OCI-LY1 (cell line): ENCODE measurements around the gene PDE4D.

ENCODE experiments used
- H2AFZ ChIP-seq: fragments of 200-600 bp; sonication (generic), shearing (Covaris generic); 2 replicates; pipeline ENCODE4 v1.6.0; 2014; ENCODE audit warnings: antibody characterized with exemption, mild to moderate bottlenecking, low read length
- H3F3A ChIP-seq: fragments of 200-600 bp; sonication (generic), shearing (Covaris generic); 2 replicates; pipeline ENCODE4 v1.6.0; 2014; ENCODE audit warnings: mild to moderate bottlenecking, antibody characterized with exemption, low read length, moderate library complexity; ENCODE audit not compliant: insufficient read depth
- H3K27ac ChIP-seq: fragments of 200-600 bp; sonication (generic); 2 replicates; pipeline ENCODE4 v1.5.1; 2014; ENCODE audit warnings: low read length, mixed run types, mild to moderate bottlenecking, low read depth; ENCODE audit not compliant: poor library complexity, severe bottlenecking
- H3K27me3 ChIP-seq: fragments of 200-600 bp; sonication (generic); 2 replicates; pipeline ENCODE4 v1.6.0; 2014; ENCODE audit warnings: antibody characterized with exemption, mild to moderate bottlenecking, low read length, moderate library complexity; ENCODE audit not compliant: insufficient read depth
- H3K36me3 ChIP-seq: fragments of 200-600 bp; sonication (generic); 2 replicates; pipeline ENCODE4 v1.6.1; 2014; ENCODE audit warnings: mild to moderate bottlenecking, antibody characterized with exemption, low read length, moderate library complexity, mixed read lengths; ENCODE audit not compliant: insufficient read depth
- H3K4me1 ChIP-seq: fragments of 200-600 bp; sonication (generic); 2 replicates; pipeline ENCODE4 v1.5.1; 2014; ENCODE audit warnings: mild to moderate bottlenecking, low read length, moderate library complexity; ENCODE audit not compliant: insufficient read depth, severe bottlenecking
- H3K4me2 ChIP-seq: fragments of 200-600 bp; sonication (generic), shearing (Covaris generic); 2 replicates; pipeline ENCODE4 v1.6.1; 2014; ENCODE audit warnings: low read length
- H3K4me3 ChIP-seq: fragments of 200-600 bp; sonication (generic); 2 replicates; pipeline ENCODE4 v1.5.1; 2014; ENCODE audit warnings: low read length, low read depth, mild to moderate bottlenecking, mixed read lengths; ENCODE audit not compliant: poor library complexity, severe bottlenecking
- H3K79me2 ChIP-seq: fragments of 200-600 bp; shearing (Covaris generic); 2 replicates; pipeline ENCODE4 v1.6.1; 2016; ENCODE audit warnings: mixed run types, low read length, mixed read lengths; ENCODE audit not compliant: insufficient read depth
- H3K9ac ChIP-seq: fragments of 200-600 bp; sonication (generic), shearing (Covaris generic); 2 replicates; pipeline ENCODE4 v1.6.1; 2014; ENCODE audit warnings: mild to moderate bottlenecking, low read length, mixed read lengths
- H3K9me2 ChIP-seq: fragments of 200-600 bp; sonication (generic), shearing (Covaris generic); 2 replicates; pipeline ENCODE4 v1.6.1; 2014; ENCODE audit warnings: low read depth, mild to moderate bottlenecking, low read length, mixed read lengths
- H3K9me3 ChIP-seq: fragments of 200-600 bp; shearing (Covaris generic); 2 replicates; pipeline ENCODE4 v1.6.1; 2014; ENCODE audit warnings: low read length, mixed read lengths
- H4K20me1 ChIP-seq: fragments of 200-600 bp; sonication (generic), shearing (Covaris generic); 2 replicates; pipeline ENCODE4 v1.6.0; 2016; ENCODE audit warnings: mild to moderate bottlenecking, low read length; ENCODE audit not compliant: insufficient read depth
- CTCF ChIP-seq: fragments of 200-600 bp; sonication (generic), shearing (Covaris generic); IDR thresholded peaks from 2 replicates; pipeline ENCODE4 v1.5.1; 2017; ENCODE audit warnings: mild to moderate bottlenecking, antibody characterized with exemption, low read length, moderate library complexity, mixed read lengths
- EZH2 ChIP-seq: fragments of 200-600 bp; sonication (generic), shearing (Covaris generic); IDR thresholded peaks from 2 replicates; pipeline ENCODE4 v1.8.0; 2017; ENCODE audit warnings: borderline replicate concordance, mixed run types, mild to moderate bottlenecking, antibody characterized with exemption, low read length, moderate library complexity, mixed read lengths

The PDE4D gene

DNA sequence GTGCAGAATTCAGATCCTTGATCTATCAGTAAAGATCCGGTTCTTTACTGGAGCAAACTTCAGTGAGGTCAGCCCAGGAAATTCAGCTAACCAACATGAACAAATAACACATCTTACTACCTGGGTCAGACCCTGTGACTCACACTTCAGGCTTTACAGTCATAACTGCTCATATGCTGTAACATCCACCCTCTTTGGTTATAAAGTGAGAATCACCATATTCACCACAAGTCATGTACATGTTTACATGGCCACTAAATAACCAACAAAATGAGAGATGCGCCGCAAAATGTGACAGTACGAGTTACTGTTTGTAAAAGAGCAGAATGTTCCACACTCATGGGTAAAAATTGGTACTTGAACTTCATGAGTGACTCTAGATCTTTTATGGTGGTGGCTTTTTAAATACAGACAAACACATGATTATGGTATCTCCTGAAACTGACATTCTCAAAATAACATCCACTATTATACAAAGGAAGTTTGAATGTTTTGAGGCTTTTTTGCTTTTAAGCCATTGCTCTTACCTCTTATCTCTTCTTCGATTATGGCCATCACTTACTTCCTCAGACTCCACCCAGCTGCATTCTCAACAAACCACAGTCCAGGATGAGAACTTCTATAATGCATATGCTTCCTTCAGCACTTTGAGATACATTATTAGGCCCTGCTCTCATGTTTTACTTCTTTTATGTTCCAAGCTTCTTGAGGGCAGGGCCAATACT, 794.1 kb downstream of the PDE4D start:
- Histone ChIP-seq H3K9ac (no peak overlapping the region), H3K4me2 (no peak overlapping the region), H4K20me1 (no peaks in the 10 kb centered on the region)

DNA sequence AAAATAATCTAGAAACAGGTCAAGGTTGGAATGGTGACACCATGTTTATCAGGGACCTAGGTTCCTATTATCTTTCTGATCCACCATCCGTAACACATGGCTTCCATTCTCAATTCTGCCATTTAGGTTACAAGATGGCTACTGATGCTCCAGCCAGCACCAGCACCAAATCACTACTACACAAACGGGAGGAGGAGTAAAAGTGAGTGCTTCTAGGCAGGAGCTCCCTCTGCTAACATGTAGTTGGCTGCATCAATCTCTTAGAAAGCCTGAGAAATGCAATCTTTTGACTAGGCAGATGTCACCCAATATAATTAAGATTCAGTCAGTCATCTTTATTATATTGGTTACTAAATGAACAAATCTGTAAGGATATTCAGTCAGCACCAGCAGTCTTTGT, 794.8 kb downstream of the PDE4D start:
- Histone ChIP-seq H3K27me3 (no peaks in the 10 kb centered on the region), H3K4me1 (no peaks in the 10 kb centered on the region), H3K27ac (no peak overlapping the region), H3K79me2 (no peaks in the 10 kb centered on the region), H3K9ac (no peak overlapping the region), H3K36me3 (no peaks in the 10 kb centered on the region), H3K4me3 (no peak overlapping the region), H3K4me2 (no peak overlapping the region), H4K20me1 (no peaks in the 10 kb centered on the region), H3F3A (no peaks in the 10 kb centered on the region), H3K9me2 (no peaks in the 10 kb centered on the region), H2AFZ (no peak overlapping the region), H3K9me3 (no peaks in the 10 kb centered on the region)
- no peak for TF ChIP-seq EZH2
- TF ChIP-seq CTCF: no peak

More for the DNA sequence above, 794.1 kb downstream of the PDE4D start:
- Histone ChIP-seq H3F3A (no peaks in the 10 kb centered on the region), H3K79me2 (no peaks in the 10 kb centered on the region), H2AFZ (no peak overlapping the region), H3K27me3 (no peaks in the 10 kb centered on the region), H3K36me3 (no peaks in the 10 kb centered on the region), H3K27ac (no peak overlapping the region), H3K4me1 (no peaks in the 10 kb centered on the region), H3K9me2 (no peaks in the 10 kb centered on the region), H3K4me3 (no peak overlapping the region), H3K9me3 (no peaks in the 10 kb centered on the region)
- TF ChIP-seq EZH2 (no peak), CTCF (no peak)

GRCh38 chr5:59097712-59098111, 795.8 kb downstream of the PDE4D start:
- Histone ChIP-seq H3K4me2 (no peak overlapping the region), H3K79me2 (no peaks in the 10 kb centered on the region), H4K20me1 (no peaks in the 10 kb centered on the region), H3K27ac (no peak overlapping the region), H3K27me3 (no peaks in the 10 kb centered on the region), H3F3A (no peaks in the 10 kb centered on the region), H2AFZ (no peak overlapping the region), H3K4me3 (no peak overlapping the region), H3K9me2 (no peaks in the 10 kb centered on the region), H3K4me1 (no peaks in the 10 kb centered on the region), H3K36me3 (no peaks in the 10 kb centered on the region), H3K9ac (no peak overlapping the region), H3K9me3 (no peaks in the 10 kb centered on the region)
- TF ChIP-seq CTCF: no peak
- no peak for TF ChIP-seq EZH2
